B cell (primary cell): ENCODE measurements around the gene SIRPG. TPM values are rescaled to one million over a fixed set of nuclear protein-coding genes. Genes with fewer than 3 reads are reported as not detected.
"Not testable (repeated sequence)": the region's sequence is repeated elsewhere in the genome, so short reads cannot be mapped to it uniquely, and the experiment has no call there.

Source experiments
- ATAC-seq: fragments of 200-7000 bp; cut with Tn5 transposase; one replicate; pipeline ENCODE4 v1.10.0; 2021; ENCODE audit warnings: low read depth, mild to moderate bottlenecking, moderate number of reproducible peaks, moderate library complexity
- CTCF ChIA-PET: fragments of 350-600 bp; sonication (Branson Sonifier 250); formaldehyde crosslinking; loops from one replicate; lab custom pipeline; 2021; ENCODE audit warnings: antibody characterized with exemption, inconsistent platforms; lab: Charles Lee
- POLR2A ChIA-PET: fragments of 350-600 bp; sonication (Branson Sonifier 250); formaldehyde crosslinking; loops from one replicate; lab custom pipeline; 2021; ENCODE audit warnings: antibody characterized with exemption; lab: Charles Lee
- DNase-seq: peaks from one replicate; pipeline ENCODE4 v3.0.0; 2013
- H2AFZ ChIP-seq: 2 replicates; pipeline ENCODE4 v1.6.1; 2012; ENCODE audit warnings: mild to moderate bottlenecking, low read depth, low read length; ENCODE audit not compliant: insufficient read depth, poor library complexity, severe bottlenecking
- H3K27ac ChIP-seq, 2 donors: 1 replicate in 1 of 2; 2 replicates in 1 of 2; pipeline ENCODE4 v1.5.1; 2012 to 2013; ENCODE audit warnings: low read length in 2 of 2, mild to moderate bottlenecking in 2 of 2, moderate library complexity in 1 of 2
- H3K27me3 ChIP-seq, 4 experiments: fragments of 200-600 bp in 1 of 4; sonication (generic) in 1 of 4; replicated peaks in 1 of 4; 1 replicate in 2 of 4; 2 replicates in 2 of 4; pipeline versions ENCODE4 v1.6.1 to v1.7.0; 2013 to 2016; ENCODE audit warnings: low read length in 3 of 4, mild to moderate bottlenecking in 2 of 4, mixed read lengths in 1 of 4, moderate library complexity in 1 of 4; ENCODE audit not compliant: insufficient read depth in 4 of 4, control insufficient read depth in 3 of 4; ENCODE audit errors: control extremely low read depth in 1 of 4
- H3K36me3 ChIP-seq, 2 experiments: replicated peaks in 1 of 2; 1 replicate in 1 of 2; 2 replicates in 1 of 2; pipeline versions ENCODE4 v1.6.1 to v1.7.1; 2013; ENCODE audit warnings: low read length in 1 of 2; ENCODE audit not compliant: insufficient read depth in 2 of 2, control insufficient read depth in 1 of 2; ENCODE audit errors: control extremely low read depth in 1 of 2, extremely low read depth in 1 of 2
- H3K4me1 ChIP-seq, 2 donors: fragments of 200-600 bp in 1 of 2; sonication (generic) in 1 of 2; 1 replicate in 1 of 2; 2 replicates in 1 of 2; pipeline versions ENCODE4 v1.5.1 to v1.6.1; 2013 to 2017; ENCODE audit warnings: low read length in 2 of 2; ENCODE audit not compliant: control insufficient read depth in 2 of 2, insufficient read depth in 2 of 2
- H3K4me2 ChIP-seq: replicated peaks from 2 replicates; pipeline ENCODE3; 2012; ENCODE audit warnings: mild to moderate bottlenecking, low read depth, low read length; ENCODE audit not compliant: poor library complexity, severe bottlenecking
- H3K4me3 ChIP-seq, 5 experiments: fragments of 200-600 bp in 1 of 5; sonication (generic) in 1 of 5; 1 replicate in 3 of 5; 2 replicates in 2 of 5; pipeline versions ENCODE4 v1.5.1 to v1.7.0; 2011 to 2016; ENCODE audit warnings: low read length in 4 of 5, mild to moderate bottlenecking in 4 of 5, low read depth in 2 of 5, control low read depth in 1 of 5, moderate library complexity in 1 of 5; ENCODE audit not compliant: insufficient read depth in 1 of 5; ENCODE audit errors: control extremely low read depth in 1 of 5, extremely low read depth in 1 of 5
- H3K79me2 ChIP-seq: fragments of 200-600 bp; sonication (generic); one replicate; pipeline ENCODE4 v1.6.0; 2016; ENCODE audit warnings: low read length; ENCODE audit not compliant: control insufficient read depth, insufficient read depth
- H3K9ac ChIP-seq: fragments of 200-600 bp; sonication (generic); 2 replicates; pipeline ENCODE4 v1.6.1; 2017; ENCODE audit warnings: mild to moderate bottlenecking, low read length, moderate library complexity
- H3K9me3 ChIP-seq, 3 donors: one replicate each; pipeline versions ENCODE4 v1.6.1 to v1.7.1; 2013; ENCODE audit warnings: low read length in 2 of 3; ENCODE audit not compliant: control insufficient read depth in 2 of 3, insufficient read depth in 1 of 3; ENCODE audit errors: control extremely low read depth in 1 of 3
- H4K20me1 ChIP-seq: 2 replicates; pipeline ENCODE4 v1.6.0; 2012; ENCODE audit warnings: mild to moderate bottlenecking, low read length; ENCODE audit not compliant: insufficient read depth, control insufficient read depth, poor library complexity, severe bottlenecking
- H3K27ac Mint-ChIP-seq: one replicate; pipeline ENCODE4 v1.8.0; 2021; ENCODE audit warnings: mixed read lengths
- H3K27me3 Mint-ChIP-seq: one replicate; pipeline ENCODE4 v1.8.0; 2021; ENCODE audit warnings: mixed read lengths
- H3K4me1 Mint-ChIP-seq: one replicate; pipeline ENCODE4 v1.8.0; 2021; ENCODE audit warnings: mixed read lengths
- H3K4me3 Mint-ChIP-seq: one replicate; pipeline ENCODE4 v1.8.0; 2021; ENCODE audit warnings: mixed read lengths
- H3K9me3 Mint-ChIP-seq: one replicate; pipeline ENCODE4 v1.8.0; 2022; ENCODE audit warnings: mixed read lengths; ENCODE audit not compliant: insufficient read depth
- EZH2 ChIP-seq: IDR thresholded peaks from 2 replicates; pipeline ENCODE4 v1.6.1; 2012; ENCODE audit warnings: borderline replicate concordance, low read depth, mild to moderate bottlenecking, moderate library complexity, low read length; ENCODE audit not compliant: insufficient read depth, poor library complexity, severe bottlenecking
- WGBS: methylation state at CpG from one replicate; pipeline ENCODE4 v1.1.5; 2013; ENCODE audit warnings: missing lambda C conversion rate; ENCODE audit not compliant: insufficient coverage; 5-methylcytosine and 5-hydroxymethylcytosine counted together
- intact Hi-C: fragments of 100-400 bp; cut with micrococcal nuclease; formaldehyde crosslinking; loops from one replicate; pipeline ENCODE4 v1.10.0; 2022
- polyA plus RNA-seq: library from polyadenylated mRNA; depleted of rRNA; stranded (reverse); fragments of >200 nt; gene quantifications from 2 replicates; pipeline ENCODE4 v1.2.3, GENCODE V29; 2012
- total RNA-seq, 2 donors: library from RNA; stranded (reverse); fragments of 120-200 nt in 1 of 2; gene quantifications; 1 replicate in 1 of 2; 2 replicates in 1 of 2; pipeline versions ENCODE4 v1.2.3 to v1.2.4, GENCODE V29; 2013 to 2022
- TF ChIP-seq, protein P1 (sequence below): fragments of 200-600 bp; IDR thresholded peaks from one replicate; pipeline ENCODE4 v1.8.0; 2022; ENCODE audit warnings: antibody characterized with exemption, mild to moderate bottlenecking

SIRPG gene
- total and polyA plus RNA-seq, 2 donors (not counting 1 experiment from before 2014, with no cell fraction given), result 0.09 TPM; not detected in 1

DNA sequence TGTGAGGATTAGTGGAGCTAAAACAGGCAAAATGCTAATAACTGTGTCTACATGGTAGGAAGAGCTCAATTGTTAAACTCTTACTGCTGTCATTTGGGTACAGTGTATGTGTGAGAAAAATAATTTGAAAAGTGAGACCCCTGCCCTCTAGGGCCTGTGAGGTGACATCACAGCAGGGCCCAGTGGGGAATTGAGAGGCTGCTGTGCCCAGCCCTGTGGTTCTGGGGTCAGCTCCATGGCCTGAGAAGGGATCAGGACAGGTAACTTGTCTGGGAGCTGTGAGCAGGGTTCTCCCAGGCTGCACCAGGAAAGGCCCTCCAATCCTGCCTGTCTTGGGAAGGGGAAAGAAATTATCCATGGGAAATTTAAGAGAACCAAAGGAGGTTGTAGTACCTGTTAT lies 39.1 kb downstream of the SIRPG start:
- no peaks in the 10 kb centered on the region for H3K79me2 ChIP-seq
- POLR2A ChIA-PET, result no interaction called here
- no peak overlapping the region for H2AFZ ChIP-seq
- no peaks in the 10 kb centered on the region for H4K20me1 ChIP-seq
- CTCF ChIA-PET, result no interaction called here
- no peaks in the 10 kb centered on the region for H3K36me3 ChIP-seq
- no peaks in the 10 kb centered on the region for H3K27me3 ChIP-seq
- Mint-ChIP-seq H3K27me3 (no peaks in the 10 kb centered on the region), H3K9me3 (peaks cover 3% of the 10 kb centered on the region), H3K4me1 (peaks cover 56% of the 10 kb centered on the region), H3K4me3 (no peak overlapping the region), H3K27ac (no peak overlapping the region)
- H3K27ac ChIP-seq, result no peak overlapping the region
- H3K4me2 ChIP-seq, result no peak overlapping the region
- intact Hi-C loops, result no loop called here
- ATAC-seq (no peak), DNase-seq (no peak)
- H3K9me3 ChIP-seq, result peaks cover 0 to 4% (median 4%) of the 10 kb centered on the region in 3 donors
- peak overlapping the region in 1 of 5 experiments; percentile 74 for H3K4me3 ChIP-seq
- no peak overlapping the region for H3K9ac ChIP-seq
- H3K4me1 ChIP-seq, result peaks cover 46 to 55% of the 10 kb centered on the region in 2 donors
- no peak for TF ChIP-seq EZH2
- TF ChIP-seq, protein P1, sequence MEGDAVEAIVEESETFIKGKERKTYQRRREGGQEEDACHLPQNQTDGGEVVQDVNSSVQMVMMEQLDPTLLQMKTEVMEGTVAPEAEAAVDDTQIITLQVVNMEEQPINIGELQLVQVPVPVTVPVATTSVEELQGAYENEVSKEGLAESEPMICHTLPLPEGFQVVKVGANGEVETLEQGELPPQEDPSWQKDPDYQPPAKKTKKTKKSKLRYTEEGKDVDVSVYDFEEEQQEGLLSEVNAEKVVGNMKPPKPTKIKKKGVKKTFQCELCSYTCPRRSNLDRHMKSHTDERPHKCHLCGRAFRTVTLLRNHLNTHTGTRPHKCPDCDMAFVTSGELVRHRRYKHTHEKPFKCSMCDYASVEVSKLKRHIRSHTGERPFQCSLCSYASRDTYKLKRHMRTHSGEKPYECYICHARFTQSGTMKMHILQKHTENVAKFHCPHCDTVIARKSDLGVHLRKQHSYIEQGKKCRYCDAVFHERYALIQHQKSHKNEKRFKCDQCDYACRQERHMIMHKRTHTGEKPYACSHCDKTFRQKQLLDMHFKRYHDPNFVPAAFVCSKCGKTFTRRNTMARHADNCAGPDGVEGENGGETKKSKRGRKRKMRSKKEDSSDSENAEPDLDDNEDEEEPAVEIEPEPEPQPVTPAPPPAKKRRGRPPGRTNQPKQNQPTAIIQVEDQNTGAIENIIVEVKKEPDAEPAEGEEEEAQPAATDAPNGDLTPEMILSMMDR, result no peak

GRCh38 chr20:1616858-1617434 lies 40.6 kb downstream of the SIRPG start:
- H3K27ac Mint-ChIP-seq, result no peak overlapping the region
- POLR2A ChIA-PET, result no interaction called here

DNA sequence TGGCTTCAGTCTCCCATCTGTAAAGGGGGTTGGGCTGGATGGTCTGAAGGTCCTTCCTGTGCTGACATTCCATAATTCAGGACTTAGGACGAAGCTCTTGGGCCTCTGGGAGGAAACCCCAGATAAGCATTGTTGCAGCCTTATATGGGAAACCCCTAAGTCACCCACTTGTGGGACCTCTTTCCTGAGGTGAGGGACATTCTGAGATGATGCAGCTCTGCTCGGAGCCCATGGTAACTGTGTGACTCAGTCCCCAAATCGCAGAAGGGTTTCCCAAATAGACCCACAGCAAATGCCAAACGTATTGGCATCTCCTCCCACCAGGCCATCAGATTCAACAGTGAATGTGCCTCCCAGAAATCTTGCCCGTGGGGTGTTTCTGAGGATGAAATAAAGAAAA lies 47.2 kb downstream of the SIRPG start:
- intact Hi-C loops, H3K9me3 Mint-ChIP-seq, H2AFZ ChIP-seq, ATAC-seq, H3K9me3 ChIP-seq, H3K27me3 ChIP-seq, H3K4me1 Mint-ChIP-seq, H3K27ac Mint-ChIP-seq, H3K4me2 ChIP-seq, H3K4me3 ChIP-seq, H3K27ac ChIP-seq, CTCF ChIA-PET, H4K20me1 ChIP-seq, H3K79me2 ChIP-seq, H3K27me3 Mint-ChIP-seq, H3K36me3 ChIP-seq, DNase-seq, POLR2A ChIA-PET, H3K4me3 Mint-ChIP-seq, H3K9ac ChIP-seq, H3K4me1 ChIP-seq: not testable (repeated sequence)
- WGBS, result 60% methylated on average over 1 of the region's 5 CpGs

More at GRCh38 chr20:1616858-1617434, 40.6 kb downstream of the SIRPG start:
- ATAC-seq (no peak), DNase-seq (no peak)
- H2AFZ ChIP-seq, result no peak overlapping the region
- peaks cover 0 to 4% (median 0%) of the 10 kb centered on the region in 3 donors for H3K9me3 ChIP-seq
- intact Hi-C loops, result no loop called here
- no peaks in the 10 kb centered on the region for H3K27me3 ChIP-seq
- no peak overlapping the region for H3K27ac ChIP-seq
- no peaks in the 10 kb centered on the region for H3K36me3 ChIP-seq
- no peak overlapping the region for H3K4me3 Mint-ChIP-seq
- H4K20me1 ChIP-seq, result no peaks in the 10 kb centered on the region
- no peak overlapping the region for H3K4me2 ChIP-seq
- TF ChIP-seq, protein P1, result no peak
- CTCF ChIA-PET, result no interaction called here
- no peak overlapping the region for H3K9ac ChIP-seq
- H3K79me2 ChIP-seq, result no peaks in the 10 kb centered on the region
- no peak overlapping the region for H3K4me3 ChIP-seq
- peaks cover 46% of the 10 kb centered on the region for H3K4me1 Mint-ChIP-seq
- H3K9me3 Mint-ChIP-seq, result peaks cover 3% of the 10 kb centered on the region
- peaks cover 34 to 42% of the 10 kb centered on the region in 2 donors for H3K4me1 ChIP-seq
- H3K27me3 Mint-ChIP-seq, result no peaks in the 10 kb centered on the region
